Adrenal gland (tissue), 12 donors: Measurements from ENCODE around the gene THRB. TPM values are rescaled to one million over a fixed set of nuclear protein-coding genes. Genes with fewer than 3 reads are reported as not detected.

Experiments used
- DNase-seq, 7 donors: peaks; one replicate each; pipeline ENCODE4 v3.0.0-alpha.2; 2019 to 2020
- H3K27ac ChIP-seq, 5 donors: fragments of 200-600 bp; sonication (generic) in 4 of 5; 1 replicate in 3 of 5; 2 replicates in 2 of 5; pipeline versions ENCODE4 v1.5.1 to v1.8.0; 2016 to 2020; ENCODE audit warnings: mild to moderate bottlenecking in 1 of 5
- H3K27me3 ChIP-seq: fragments of 200-600 bp; 2 replicates; pipeline ENCODE4 v1.8.0; 2021
- H3K36me3 ChIP-seq, 2 donors: fragments of 200-600 bp; replicated peaks in 1 of 2; 1 replicate in 1 of 2; 2 replicates in 1 of 2; pipeline versions ENCODE4 v1.5.1 to v1.8.0; 2018 to 2022
- H3K4me1 ChIP-seq, 2 donors: fragments of 200-600 bp; replicated peaks in 1 of 2; 1 replicate in 1 of 2; 2 replicates in 1 of 2; pipeline versions ENCODE4 v1.5.1 to v1.8.0; 2018 to 2021
- H3K4me3 ChIP-seq, 4 donors: fragments of 200-600 bp; sonication (generic) in 3 of 4; one replicate each; pipeline ENCODE4 v1.5.1; 2016 to 2018
- H3K9me3 ChIP-seq, 3 donors: fragments of 200-600 bp; sonication (generic) in 1 of 3; replicated peaks in 1 of 3; 1 replicate in 2 of 3; 2 replicates in 1 of 3; pipeline versions ENCODE4 v1.5.1 to v1.8.0; 2016 to 2021
- POLR2A ChIP-seq, 2 donors: fragments of 450-650 bp; IDR thresholded peaks; one replicate each; pipeline ENCODE4 v1.6.1; 2017; ENCODE audit warnings: antibody characterized with exemption in 2 of 2, mild to moderate bottlenecking in 2 of 2, moderate library complexity in 1 of 2
- WGBS, 4 donors: extraction: QIAGEN DNeasy Blood & Tissue Kit in 2 of 4; methylation state at CpG; one replicate each; pipeline versions ENCODE4 v1.1.5 to v1.1.7; 2013 to 2017; 5-methylcytosine and 5-hydroxymethylcytosine counted together
- intact Hi-C, 2 donors: fragments of 100-400 bp; cut with DNase I; formaldehyde crosslinking; loops; one replicate each; pipeline versions ENCODE4 v1.14.1 to v1.15.0; 2022 to 2023
- polyA plus RNA-seq, 3 donors: library from polyadenylated mRNA; stranded (reverse); fragments of 200-250 nt in 2 of 3; fragments of 350-450 nt in 1 of 3; fragmentation: Illumina TruSeq in 1 of 3; extraction: RNeasy Lipid Tissue Mini Kit (QIAGEN cat#74804) in 1 of 3; gene quantifications; one replicate each; pipeline ENCODE4 v1.2.3, GENCODE V29; 2013 to 2014
- total RNA-seq, 9 donors: library from RNA; depleted of rRNA in 4 of 9; stranded (reverse); fragments of >200 nt in 4 of 9; fragments of 120-200 nt in 1 of 9; fragmentation: NEBNext Ultra II Directional in 1 of 9; extraction: Animal tissue kit (Norgen Biotek cat#: 25700) in 1 of 9; gene quantifications; one replicate each; pipeline versions ENCODE4 v1.1.0 to v1.2.4, GENCODE V29; 2013 to 2023
- TF ChIP-seq, protein P1 (sequence below), 6 experiments: fragments of 450-650 bp in 4 of 6; fragments of 200-600 bp in 2 of 6; sonication (generic) in 1 of 6; IDR thresholded peaks; 1 replicate in 5 of 6; 2 replicates in 1 of 6; pipeline versions ENCODE4 v1.5.1 to v1.8.0; 2016 to 2021; ENCODE audit warnings: antibody characterized with exemption in 6 of 6, mild to moderate bottlenecking in 2 of 6, moderate library complexity in 1 of 6
- donor health status: healthy with polysubstance abuse.
- donor health status: Bipolar disorder and iron deficiency.
- donor health status: DM: yes; HTN: yes; CAD: no.
- donor health status: DM: no; HTN: no; CAD: no.
- donor health status: DM: no; HTN: no; CAD: no.
- donor health status: DM: yes; HTN: yes; CAD: no.

The THRB gene
- total and polyA plus RNA-seq, 12 donors = 3.0 to 30.7 (median 13.5) TPM

DNA sequence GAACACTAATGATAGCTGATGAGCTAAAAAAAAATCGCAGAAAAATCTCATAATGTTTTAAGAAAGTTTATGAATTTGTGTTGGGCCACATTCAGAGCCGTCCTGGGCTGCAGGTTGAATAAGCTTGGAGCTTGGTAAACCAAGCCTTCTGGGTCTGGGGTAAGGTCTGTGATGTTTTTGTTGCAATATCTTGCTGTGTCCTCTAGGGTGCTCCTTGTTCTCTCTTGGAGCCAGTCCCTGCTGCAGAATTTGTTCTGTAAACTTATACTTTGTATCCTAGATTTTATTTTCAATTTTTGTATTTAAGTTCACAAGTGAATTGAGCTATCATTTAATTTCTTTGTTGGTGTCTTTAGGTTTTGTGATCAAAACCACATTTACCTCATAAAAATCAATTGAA lies 405.9 kb downstream of the THRB start:
- Histone ChIP-seq H3K4me3 (no peak overlapping the region), H3K27ac (no peak overlapping the region), H3K27me3 (no peaks in the 10 kb centered on the region), H3K36me3 (no peaks in the 10 kb centered on the region), H3K9me3 (no peaks in the 10 kb centered on the region), H3K4me1 (no peaks in the 10 kb centered on the region)
- intact Hi-C loops = no loop called here
- WGBS, 4 donors = 40 to 51% (median 44%) methylated on average over 2 of the region's 2 CpGs
- DNase-seq = no peak
- TF ChIP-seq, protein P1, sequence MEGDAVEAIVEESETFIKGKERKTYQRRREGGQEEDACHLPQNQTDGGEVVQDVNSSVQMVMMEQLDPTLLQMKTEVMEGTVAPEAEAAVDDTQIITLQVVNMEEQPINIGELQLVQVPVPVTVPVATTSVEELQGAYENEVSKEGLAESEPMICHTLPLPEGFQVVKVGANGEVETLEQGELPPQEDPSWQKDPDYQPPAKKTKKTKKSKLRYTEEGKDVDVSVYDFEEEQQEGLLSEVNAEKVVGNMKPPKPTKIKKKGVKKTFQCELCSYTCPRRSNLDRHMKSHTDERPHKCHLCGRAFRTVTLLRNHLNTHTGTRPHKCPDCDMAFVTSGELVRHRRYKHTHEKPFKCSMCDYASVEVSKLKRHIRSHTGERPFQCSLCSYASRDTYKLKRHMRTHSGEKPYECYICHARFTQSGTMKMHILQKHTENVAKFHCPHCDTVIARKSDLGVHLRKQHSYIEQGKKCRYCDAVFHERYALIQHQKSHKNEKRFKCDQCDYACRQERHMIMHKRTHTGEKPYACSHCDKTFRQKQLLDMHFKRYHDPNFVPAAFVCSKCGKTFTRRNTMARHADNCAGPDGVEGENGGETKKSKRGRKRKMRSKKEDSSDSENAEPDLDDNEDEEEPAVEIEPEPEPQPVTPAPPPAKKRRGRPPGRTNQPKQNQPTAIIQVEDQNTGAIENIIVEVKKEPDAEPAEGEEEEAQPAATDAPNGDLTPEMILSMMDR (IDR thresholded peaks at IDR 0.05) = peak; percentile 24 to 53 (median 38)
- no peak for TF ChIP-seq POLR2A (IDR thresholded peaks at IDR 0.05)

DNA sequence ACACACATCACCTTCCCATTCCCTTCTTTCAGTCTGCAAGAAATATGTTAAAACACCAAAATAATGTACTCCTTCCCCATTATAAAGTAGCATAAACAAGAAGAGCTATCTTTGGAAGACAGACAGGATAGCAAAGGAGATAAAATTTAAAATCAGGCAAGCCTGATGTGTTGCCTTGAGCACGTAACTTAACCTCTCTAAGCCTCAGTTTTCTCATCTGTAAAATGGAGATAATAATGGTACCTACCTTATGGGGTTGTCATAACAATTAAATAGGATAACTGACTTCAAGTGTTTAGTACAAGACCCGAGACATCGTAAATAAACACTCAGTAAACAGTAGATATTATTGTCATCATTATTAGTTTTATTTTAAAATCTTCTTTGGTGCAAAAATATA lies 407.2 kb downstream of the THRB start:
- Histone ChIP-seq H3K27ac (no peak overlapping the region), H3K4me1 (no peaks in the 10 kb centered on the region), H3K27me3 (no peaks in the 10 kb centered on the region), H3K36me3 (no peaks in the 10 kb centered on the region), H3K4me3 (no peak overlapping the region), H3K9me3 (no peaks in the 10 kb centered on the region)
- 87 to 93% (median 88%) methylated on average over 3 of the region's 3 CpGs for WGBS, 4 donors
- intact Hi-C loops = no loop called here
- TF ChIP-seq, protein P1 (IDR thresholded peaks at IDR 0.05) = no peak
- TF ChIP-seq POLR2A (IDR thresholded peaks at IDR 0.05) = no peak
- DNase-seq = no peak

DNA sequence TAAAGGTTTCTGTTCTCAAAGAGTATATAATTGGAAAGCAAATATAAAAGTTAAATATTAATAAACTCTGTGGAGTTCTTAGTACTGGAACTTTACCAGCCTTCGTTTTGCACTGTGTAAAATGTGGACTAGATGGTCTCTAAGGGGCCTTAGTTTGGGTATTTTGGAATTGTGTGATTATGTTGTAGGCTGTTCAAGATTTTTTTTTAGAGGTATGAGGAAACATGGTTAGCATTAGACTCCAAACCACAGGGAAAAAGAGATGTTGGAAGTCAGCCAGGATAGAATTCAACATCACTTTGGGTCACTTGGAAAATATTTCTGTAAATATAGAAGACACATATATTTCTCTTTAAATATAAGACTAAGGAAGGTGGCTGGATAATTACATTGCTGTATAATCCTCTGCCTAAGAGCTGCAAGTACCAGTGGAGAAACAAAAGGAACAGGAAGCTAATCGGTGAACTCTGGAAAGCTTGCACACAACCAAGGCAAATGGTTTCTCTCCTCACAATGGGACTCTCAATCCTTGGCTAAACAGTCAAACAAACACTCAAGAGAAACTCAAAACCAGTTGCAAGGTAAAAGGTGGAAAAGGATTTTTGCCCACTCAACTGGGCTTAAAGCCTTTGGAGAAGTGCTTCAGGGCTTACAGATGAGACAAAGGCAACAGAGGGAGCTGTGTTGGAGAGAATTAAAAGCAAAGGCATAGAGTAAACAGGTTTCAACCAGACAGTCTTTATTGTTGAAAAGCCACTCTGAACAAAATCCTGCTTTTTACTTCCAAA lies 407.8 kb downstream of the THRB start:
- Histone ChIP-seq H3K27me3 (no peaks in the 10 kb centered on the region), H3K36me3 (no peaks in the 10 kb centered on the region), H3K27ac (no peak overlapping the region), H3K4me1 (no peaks in the 10 kb centered on the region), H3K9me3 (no peaks in the 10 kb centered on the region), H3K4me3 (no peak overlapping the region)
- TF ChIP-seq, protein P1 (IDR thresholded peaks at IDR 0.05) = no peak
- no peak for TF ChIP-seq POLR2A (IDR thresholded peaks at IDR 0.05)
- intact Hi-C loops = no loop called here
- WGBS, 4 donors = 59 to 74% (median 67%) methylated on average over 2 of the region's 2 CpGs
- no peak for DNase-seq

DNA sequence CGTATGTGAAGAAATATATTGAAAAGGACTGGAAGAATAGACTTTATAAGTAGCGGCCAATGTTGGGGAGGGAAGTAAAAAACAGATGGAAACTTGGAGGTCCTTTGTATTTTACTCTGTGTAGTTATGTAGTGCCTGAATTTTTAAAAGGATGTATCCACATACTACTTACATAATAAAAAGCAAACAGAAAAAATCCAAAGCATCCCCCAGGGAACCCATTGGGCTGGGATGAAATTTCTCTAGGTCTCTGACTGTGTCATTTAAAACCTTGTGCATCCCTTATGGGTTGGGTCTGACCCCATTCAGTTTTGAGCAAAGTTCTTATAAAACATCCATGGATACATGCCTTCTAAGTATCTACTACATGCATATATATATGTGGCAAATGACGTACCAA lies 408.4 kb downstream of the THRB start:
- WGBS, 4 donors = 85 to 89% (median 88%) methylated on average over 3 of the region's 3 CpGs
- no peaks in the 10 kb centered on the region for H3K36me3 ChIP-seq
- no peaks in the 10 kb centered on the region for H3K27me3 ChIP-seq
- H3K9me3 ChIP-seq = no peaks in the 10 kb centered on the region
- no peaks in the 10 kb centered on the region for H3K4me1 ChIP-seq
- no peak overlapping the region for H3K4me3 ChIP-seq
- intact Hi-C loops = no loop called here
- no peak overlapping the region for H3K27ac ChIP-seq
- DNase-seq = no peak
- TF ChIP-seq, protein P1 (IDR thresholded peaks at IDR 0.05) = no peak
- no peak for TF ChIP-seq POLR2A (IDR thresholded peaks at IDR 0.05)
